ENCODE results near the gene GALK1.
"Not testable (repeated sequence)": the region's sequence is repeated elsewhere in the genome, so short reads cannot be mapped to it uniquely, and the experiment has no call there.

- TF ChIP-seq CTCF, POLR2AphosphoS5, EP300, POLR2A (IDR thresholded peaks at IDR 0.05): not testable (repeated sequence)
Measured at GRCh38 chr17:75810756-75811155, 45.8 kb upstream of the GALK1 start.
